Upper lobe of left lung (tissue), 4 donors: ENCODE measurements around the gene CAPN12.

ENCODE experiments used
- CTCF ChIP-seq, 6 experiments: fragments of 450-650 bp in 4 of 6; fragments of 200-600 bp in 2 of 6; sonication (generic) in 2 of 6; IDR thresholded peaks; one replicate each; pipeline ENCODE4 v1.5.1; 2016 to 2019; ENCODE audit warnings: antibody characterized with exemption in 6 of 6
- POLR2A ChIP-seq, 4 donors: fragments of 450-650 bp; IDR thresholded peaks; one replicate each; pipeline ENCODE4 v1.5.1; 2016 to 2017; ENCODE audit warnings: antibody characterized with exemption in 4 of 4, mild to moderate bottlenecking in 2 of 4

GRCh38 chr19:38705197-38706019 lies 38.9 kb downstream of the CAPN12 start:
- TF ChIP-seq POLR2A (IDR thresholded peaks at IDR 0.05) (no peak), CTCF (IDR thresholded peaks at IDR 0.05) (no peak)
